Transverse colon (tissue), 4 donors: Measurements from ENCODE around the gene FTL. TPM values are rescaled to one million over a fixed set of nuclear protein-coding genes. Genes with fewer than 3 reads are reported as not detected.

Experiments
- DNase-seq: peaks from one replicate; pipeline ENCODE4 v3.0.0-alpha.2; 2019
- H3K27ac ChIP-seq, 4 donors: fragments of 200-600 bp; sonication (generic); 2 replicates each; pipeline ENCODE4 v1.5.1; 2016 to 2018; ENCODE audit warnings: inconsistent platforms in 4 of 4
- H3K27me3 ChIP-seq: fragments of 200-600 bp; sonication (generic); 2 replicates; pipeline ENCODE4 v1.5.1; 2017; ENCODE audit warnings: inconsistent platforms
- H3K36me3 ChIP-seq, 4 donors: fragments of 200-600 bp; sonication (generic); 2 replicates each; pipeline ENCODE4 v1.5.1; 2017 to 2019; ENCODE audit warnings: inconsistent platforms in 4 of 4
- H3K4me1 ChIP-seq, 4 donors: fragments of 200-600 bp; sonication (generic); 2 replicates each; pipeline ENCODE4 v1.5.1; 2017 to 2020; ENCODE audit warnings: inconsistent platforms in 4 of 4
- H3K4me3 ChIP-seq, 4 donors: fragments of 200-600 bp; sonication (generic); 1 replicate in 1 of 4; 2 replicates in 3 of 4; pipeline versions ENCODE4 v1.5.1 to v1.6.1; 2017 to 2019; ENCODE audit warnings: inconsistent platforms in 4 of 4
- H3K9me3 ChIP-seq, 2 donors: fragments of 200-600 bp; sonication (generic); 2 replicates each; pipeline ENCODE4 v1.5.1; 2017 to 2019; ENCODE audit warnings: inconsistent platforms in 2 of 2
- CTCF ChIP-seq, 5 experiments: fragments of 200-600 bp in 3 of 5; fragments of 450-650 bp in 2 of 5; sonication (generic) in 3 of 5; IDR thresholded peaks; 1 replicate in 2 of 5; 2 replicates in 3 of 5; pipeline ENCODE4 v1.5.1; 2016 to 2017; ENCODE audit warnings: antibody characterized with exemption in 5 of 5, inconsistent platforms in 3 of 5, mild to moderate bottlenecking in 2 of 5, moderate library complexity in 1 of 5
- EP300 ChIP-seq: sonication (generic); formaldehyde crosslinking; IDR thresholded peaks from one replicate; pipeline ENCODE4 v1.6.1; 2017; ENCODE audit warnings: antibody characterized with exemption, low read depth
- POLR2A ChIP-seq: fragments of 450-650 bp; IDR thresholded peaks from one replicate; pipeline ENCODE4 v1.6.1; 2016; ENCODE audit warnings: antibody characterized with exemption, mild to moderate bottlenecking, moderate library complexity
- POLR2AphosphoS5 ChIP-seq, 3 donors: sonication (generic); formaldehyde crosslinking; IDR thresholded peaks; one replicate each; pipeline ENCODE4 v1.6.1; 2016; ENCODE audit warnings: antibody characterized with exemption in 3 of 3
- WGBS, 2 donors: methylation state at CpG; one replicate each; pipeline ENCODE4 v1.1.5; 2018; ENCODE audit warnings: low coverage in 1 of 2; 5-methylcytosine and 5-hydroxymethylcytosine counted together
- in situ Hi-C, 4 donors: fragments of 200-750 bp; cut with MboI; loops; one replicate each; pipeline versions ENCODE4 v1.15.0 to v1.15.1; 2017; ENCODE audit warnings: low sequenced_read_pairs in 3 of 4, low pct_ligation_motif_present in 1 of 4, low pct_unique_long_range_greater_than_20kb in 1 of 4
- intact Hi-C: fragments of 100-400 bp; cut with DNase I; formaldehyde crosslinking; loops from one replicate; pipeline ENCODE4 v1.15.1; 2023; ENCODE audit warnings: low total_unique reads
- total RNA-seq, 4 donors: library from RNA; depleted of rRNA; stranded (reverse); fragments of >200 nt; gene quantifications; one replicate each; pipeline ENCODE4 v1.1.0, GENCODE V29; 2016

Gene FTL
- total RNA-seq, 4 donors from 2014 or later, result 3,057 to 3,935 (median 3,837) TPM

- TF ChIP-seq CTCF (IDR thresholded peaks at IDR 0.05) (no peak), POLR2A (no peak), EP300 (no peak), POLR2AphosphoS5 (IDR thresholded peaks at IDR 0.05) (no peak)
- no peak for DNase-seq
- 82% methylated on average over 2 to 3 of the region's 3 CpGs for WGBS, 2 donors
- Histone ChIP-seq H3K4me3 (no peak overlapping the region), H3K9me3 (no peaks in the 10 kb centered on the region), H3K4me1 (peaks cover 0 to 6% (median 2%) of the 10 kb centered on the region in 4 donors), H3K36me3 (no peaks in the 10 kb centered on the region), H3K27ac (no peak overlapping the region), H3K27me3 (no peaks in the 10 kb centered on the region)
- intact Hi-C loops (no loop called here), in situ Hi-C loops (loop anchor here in 2 of 4 donors (10.0 to 25.0 kb wide), 2 partner anchors 75 to 88 kb away; partner anchors contain the start of genes PPP1R15A (in 2 of the 2) and PLEKHA4 (in 1 of the 2))
These were observed 14.9 kb upstream of the FTL start for GRCh38 chr19:48950159-48950558.

GRCh38 chr19:48950830-48951519, 14.1 kb upstream of the FTL start:
- Histone ChIP-seq H3K27ac (no peak overlapping the region), H3K36me3 (no peaks in the 10 kb centered on the region), H3K9me3 (no peaks in the 10 kb centered on the region), H3K4me3 (no peak overlapping the region), H3K27me3 (no peaks in the 10 kb centered on the region), H3K4me1 (peaks cover 6 to 15% (median 10%) of the 10 kb centered on the region in 4 donors)
- 37 to 55% methylated on average over 5 to 9 of the region's 9 CpGs for WGBS, 2 donors
- intact Hi-C loops (no loop called here), in situ Hi-C loops (loop anchor here in 2 of 4 donors (10.0 to 25.0 kb wide), 2 partner anchors 76 to 89 kb away; partner anchors contain the start of genes PPP1R15A (in 2 of the 2) and PLEKHA4 (in 1 of the 2))
- DNase-seq, result no peak
- TF ChIP-seq POLR2AphosphoS5 (IDR thresholded peaks at IDR 0.05) (no peak), CTCF (IDR thresholded peaks at IDR 0.05) (no peak), POLR2A (no peak), EP300 (no peak)

GRCh38 chr19:48953141-48953540, 12.0 kb upstream of the FTL start:
- Histone ChIP-seq H3K9me3 (no peaks in the 10 kb centered on the region), H3K4me3 (no peak overlapping the region), H3K36me3 (no peaks in the 10 kb centered on the region), H3K27me3 (no peaks in the 10 kb centered on the region), H3K27ac (no peak overlapping the region), H3K4me1 (peaks cover 7 to 17% (median 14%) of the 10 kb centered on the region in 4 donors)
- intact Hi-C loops (no loop called here), in situ Hi-C loops (loop anchor here in 2 of 4 donors (10.0 to 25.0 kb wide), 2 partner anchors 78 to 91 kb away; partner anchors contain the start of genes PPP1R15A (in 2 of the 2) and PLEKHA4 (in 1 of the 2))
- no peak for DNase-seq
- WGBS, 2 donors, result 83 to 100% methylated on average over 1 to 4 of the region's 4 CpGs
- TF ChIP-seq POLR2A (no peak), POLR2AphosphoS5 (IDR thresholded peaks at IDR 0.05) (no peak), CTCF (IDR thresholded peaks at IDR 0.05) (no peak)

GRCh38 chr19:48953990-48954594, 11.0 kb upstream of the FTL start:
- Histone ChIP-seq H3K36me3 (no peaks in the 10 kb centered on the region), H3K4me1 (peaks cover 7 to 17% (median 14%) of the 10 kb centered on the region in 4 donors), H3K27me3 (no peaks in the 10 kb centered on the region), H3K27ac (peak overlapping the region; percentile 87 to 93 (median 90)), H3K9me3 (no peaks in the 10 kb centered on the region), H3K4me3 (peak overlapping the region in 3 of 4 donors; percentile 76 to 99 (median 91))
- no peak for DNase-seq
- intact Hi-C loops (no loop called here), in situ Hi-C loops (loop anchor here in 2 of 4 donors (10.0 to 25.0 kb wide), 2 partner anchors 79 to 92 kb away; partner anchors contain the start of genes PPP1R15A (in 2 of the 2) and PLEKHA4 (in 1 of the 2))
- no peak for TF ChIP-seq POLR2AphosphoS5 (IDR thresholded peaks at IDR 0.05)
- no peak for TF ChIP-seq EP300
- no peak for TF ChIP-seq POLR2A
- TF ChIP-seq CTCF (IDR thresholded peaks at IDR 0.05), result no peak
- 36 to 52% methylated on average over 6 to 11 of the region's 11 CpGs for WGBS, 2 donors
